Skeletal muscle tissue (tissue), 4 donors: ENCODE measurements around the gene PRKCH. TPM values are rescaled to one million over a fixed set of nuclear protein-coding genes. Genes with fewer than 3 reads are reported as not detected.

Experiments
- H3K27ac ChIP-seq: one replicate; pipeline ENCODE4 v1.7.0; 2013; ENCODE audit warnings: mild to moderate bottlenecking, low read depth, low read length, inconsistent platforms
- H3K27me3 ChIP-seq, 3 donors: one replicate each; pipeline ENCODE4 v1.7.0; 2013; ENCODE audit warnings: low read length in 3 of 3; ENCODE audit not compliant: control insufficient read depth in 3 of 3, insufficient read depth in 3 of 3
- H3K36me3 ChIP-seq, 3 donors: one replicate each; pipeline ENCODE4 v1.7.0; 2013; ENCODE audit warnings: low read length in 3 of 3; ENCODE audit not compliant: control insufficient read depth in 3 of 3, insufficient read depth in 3 of 3
- H3K4me1 ChIP-seq, 3 donors: one replicate each; pipeline ENCODE4 v1.7.0; 2013; ENCODE audit warnings: low read length in 3 of 3, mild to moderate bottlenecking in 3 of 3; ENCODE audit not compliant: control insufficient read depth in 3 of 3, insufficient read depth in 3 of 3
- H3K4me3 ChIP-seq, 3 donors: one replicate each; pipeline ENCODE4 v1.7.0; 2013; ENCODE audit warnings: low read length in 3 of 3
- H3K9ac ChIP-seq, 3 donors: one replicate each; pipeline ENCODE4 v1.7.0; 2013; ENCODE audit warnings: low read length in 3 of 3, mild to moderate bottlenecking in 3 of 3, moderate library complexity in 2 of 3, low read depth in 1 of 3
- H3K9me3 ChIP-seq, 3 donors: one replicate each; pipeline ENCODE4 v1.7.0; 2013; ENCODE audit warnings: low read length in 3 of 3; ENCODE audit not compliant: control insufficient read depth in 3 of 3
- total RNA-seq: library from RNA; depleted of rRNA; stranded (reverse); fragments of >200 nt; gene quantifications from one replicate; pipeline ENCODE4 v1.2.3, GENCODE V29; 2014
- donor health status: Osteomylitis.

PRKCH gene
- total RNA-seq, 1 donor from 2014 or later, result 32.4 TPM

DNA sequence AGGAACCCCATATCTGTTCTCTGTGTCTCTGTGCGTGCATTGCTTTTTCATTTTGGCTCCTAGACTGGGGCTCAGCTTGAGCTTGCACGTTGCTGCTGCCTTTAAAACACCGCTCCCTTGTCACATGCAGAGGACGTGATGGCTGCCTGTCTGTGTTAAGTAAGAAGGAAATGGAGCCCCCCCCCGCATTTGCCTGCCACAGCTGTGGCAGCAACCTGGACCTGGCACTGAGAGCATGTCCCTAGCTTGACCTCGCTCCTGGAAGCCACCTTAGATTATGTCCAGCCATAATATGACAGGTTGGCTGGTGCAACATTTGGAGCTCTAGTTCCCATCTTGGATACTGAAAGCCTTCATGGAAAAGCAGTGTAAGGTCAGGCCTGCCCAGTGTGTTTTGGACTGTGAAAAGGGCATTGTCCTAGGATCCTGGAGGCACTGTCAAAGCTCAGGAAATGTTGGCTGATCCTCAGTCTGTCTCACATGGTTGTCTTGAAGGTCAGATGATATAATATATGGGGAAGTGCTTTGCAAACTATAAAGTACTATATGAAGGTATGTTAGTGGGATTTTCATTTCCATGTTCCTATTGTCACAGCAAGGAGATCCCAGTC is 73.8 kb downstream of the PRKCH start:
- Histone ChIP-seq H3K4me3 (no peak overlapping the region), H3K9me3 (no peaks in the 10 kb centered on the region), H3K27me3 (no peaks in the 10 kb centered on the region), H3K27ac (no peak overlapping the region), H3K4me1 (peaks cover 2 to 5% (median 4%) of the 10 kb centered on the region in 3 donors), H3K36me3 (no peaks in the 10 kb centered on the region), H3K9ac (no peak overlapping the region)

- Histone ChIP-seq H3K36me3 (no peaks in the 10 kb centered on the region), H3K27me3 (no peaks in the 10 kb centered on the region), H3K4me1 (peaks cover 2 to 5% (median 4%) of the 10 kb centered on the region in 3 donors)
Observed at GRCh38 chr14:61396279-61396678, 74.9 kb downstream of the PRKCH start.

GRCh38 chr14:61396694-61397093 is 75.3 kb downstream of the PRKCH start:
- Histone ChIP-seq H3K9ac (no peak overlapping the region), H3K9me3 (no peaks in the 10 kb centered on the region), H3K36me3 (no peaks in the 10 kb centered on the region), H3K27ac (no peak overlapping the region), H3K4me1 (peaks cover 2 to 5% (median 4%) of the 10 kb centered on the region in 3 donors), H3K27me3 (no peaks in the 10 kb centered on the region), H3K4me3 (no peak overlapping the region)

More at GRCh38 chr14:61396279-61396678, 74.9 kb downstream of the PRKCH start:
- no peak overlapping the region for H3K27ac ChIP-seq
- H3K9ac ChIP-seq, result no peak overlapping the region
- H3K9me3 ChIP-seq, result no peaks in the 10 kb centered on the region
- no peak overlapping the region for H3K4me3 ChIP-seq

DNA sequence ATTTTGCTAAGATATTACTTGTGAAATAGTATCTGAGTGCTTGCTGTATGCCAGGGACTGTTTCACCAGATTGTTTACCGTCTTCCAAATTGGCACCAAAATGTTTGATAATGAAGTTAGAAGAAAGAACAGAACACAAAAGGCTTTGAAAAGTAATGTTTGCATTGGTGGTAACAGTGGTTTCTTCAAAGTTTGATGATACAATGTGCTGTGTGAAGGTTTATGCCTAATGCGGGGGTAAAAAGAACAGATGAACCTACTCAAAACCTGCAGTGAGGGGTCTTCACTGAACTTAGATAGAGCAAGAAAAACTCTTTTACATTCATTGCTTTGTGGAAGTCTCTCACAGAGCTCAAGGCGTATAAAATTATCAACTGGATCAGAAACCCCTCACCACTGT is 76.2 kb downstream of the PRKCH start:
- no peaks in the 10 kb centered on the region for H3K36me3 ChIP-seq
- no peaks in the 10 kb centered on the region for H3K9me3 ChIP-seq
- peaks cover 2 to 5% (median 4%) of the 10 kb centered on the region in 3 donors for H3K4me1 ChIP-seq
- no peaks in the 10 kb centered on the region for H3K27me3 ChIP-seq
- no peak overlapping the region for H3K27ac ChIP-seq
- H3K9ac ChIP-seq, result no peak overlapping the region
- H3K4me3 ChIP-seq, result no peak overlapping the region

- Histone ChIP-seq H3K36me3 (no peaks in the 10 kb centered on the region), H3K9ac (no peak overlapping the region), H3K9me3 (no peaks in the 10 kb centered on the region), H3K4me3 (no peak overlapping the region), H3K4me1 (peaks cover 2 to 5% (median 4%) of the 10 kb centered on the region in 3 donors), H3K27me3 (no peaks in the 10 kb centered on the region), H3K27ac (no peak overlapping the region)
Observed at GRCh38 chr14:61398221-61398620, 76.8 kb downstream of the PRKCH start.

DNA sequence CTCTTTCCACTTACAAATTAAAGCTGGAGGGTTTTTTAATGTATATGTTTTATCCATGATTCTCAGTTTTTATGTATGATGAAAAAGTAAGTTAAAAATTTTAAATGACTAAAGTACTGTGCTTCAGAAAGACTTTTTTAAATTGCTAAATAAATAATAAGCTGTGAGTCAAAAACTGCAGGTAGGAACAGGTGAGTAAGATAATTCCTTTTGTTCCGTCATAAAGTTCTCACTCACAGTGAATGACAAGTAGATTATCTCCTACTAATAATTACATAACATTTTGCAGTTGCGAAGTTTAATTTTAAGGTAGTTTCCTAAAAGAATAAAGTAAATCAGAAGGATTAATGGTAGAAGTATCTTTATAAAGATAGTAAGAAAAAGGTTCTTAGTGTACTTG is 78.0 kb downstream of the PRKCH start:
- Histone ChIP-seq H3K9me3 (no peaks in the 10 kb centered on the region), H3K27ac (no peak overlapping the region), H3K4me1 (peaks cover 2 to 5% (median 4%) of the 10 kb centered on the region in 3 donors)

DNA sequence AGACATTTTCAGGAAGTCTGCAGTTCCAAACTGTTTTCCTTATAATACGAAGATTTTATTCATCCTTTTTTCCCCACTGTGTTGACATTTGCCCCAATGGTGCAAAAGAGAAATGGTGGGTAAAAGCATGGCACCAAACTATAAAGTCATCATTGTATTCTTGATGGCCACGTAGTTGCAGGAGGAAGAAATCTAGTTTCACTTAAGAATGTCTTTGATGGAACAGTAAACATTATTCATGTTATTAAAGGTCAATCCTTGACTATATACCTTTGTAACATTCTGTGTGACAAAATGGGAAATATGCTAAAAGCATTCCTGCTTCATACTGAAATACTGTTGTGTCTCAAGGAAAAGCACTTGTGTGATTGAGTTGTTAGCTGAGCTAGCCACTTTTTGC is 80.1 kb downstream of the PRKCH start:
- Histone ChIP-seq H3K27ac (no peak overlapping the region), H3K27me3 (no peaks in the 10 kb centered on the region), H3K4me3 (no peak overlapping the region), H3K36me3 (no peaks in the 10 kb centered on the region), H3K4me1 (peaks cover 0 to 4% (median 0%) of the 10 kb centered on the region in 3 donors), H3K9me3 (no peaks in the 10 kb centered on the region), H3K9ac (no peak overlapping the region)

More for the DNA sequence above, 78.0 kb downstream of the PRKCH start:
- no peaks in the 10 kb centered on the region for H3K36me3 ChIP-seq
- H3K4me3 ChIP-seq, result no peak overlapping the region
- no peaks in the 10 kb centered on the region for H3K27me3 ChIP-seq
- H3K9ac ChIP-seq, result no peak overlapping the region

DNA sequence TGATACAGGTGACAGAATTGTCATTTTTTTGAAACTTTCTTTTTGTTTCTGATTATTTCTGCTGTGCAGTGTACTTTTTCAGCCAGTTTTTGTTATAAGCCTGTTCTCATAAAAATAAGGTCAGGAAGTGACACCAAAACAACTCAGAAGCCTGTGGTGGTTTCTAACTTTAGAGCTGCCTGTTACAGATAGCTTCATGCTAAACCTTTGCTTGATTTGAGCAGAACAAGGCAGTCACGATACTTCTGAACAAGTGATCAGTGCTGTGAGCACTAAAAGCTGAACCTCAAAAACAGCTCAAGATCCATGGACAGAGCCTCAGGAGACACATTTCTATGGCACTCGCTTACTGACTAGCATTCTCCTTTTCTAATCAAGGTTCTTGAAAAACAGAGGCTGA is 82.0 kb downstream of the PRKCH start:
- Histone ChIP-seq H3K36me3 (no peaks in the 10 kb centered on the region), H3K4me1 (peaks cover 0 to 4% (median 0%) of the 10 kb centered on the region in 3 donors), H3K9me3 (no peaks in the 10 kb centered on the region), H3K27me3 (no peaks in the 10 kb centered on the region), H3K9ac (no peak overlapping the region), H3K27ac (no peak overlapping the region), H3K4me3 (no peak overlapping the region)

- peaks cover 0 to 4% (median 0%) of the 10 kb centered on the region in 3 donors for H3K4me1 ChIP-seq
- H3K4me3 ChIP-seq, result no peak overlapping the region
- no peak overlapping the region for H3K27ac ChIP-seq
- H3K27me3 ChIP-seq, result no peaks in the 10 kb centered on the region
- H3K36me3 ChIP-seq, result no peaks in the 10 kb centered on the region
- no peaks in the 10 kb centered on the region for H3K9me3 ChIP-seq
- no peak overlapping the region for H3K9ac ChIP-seq
Observed at GRCh38 chr14:61404637-61405036, 83.3 kb downstream of the PRKCH start.

DNA sequence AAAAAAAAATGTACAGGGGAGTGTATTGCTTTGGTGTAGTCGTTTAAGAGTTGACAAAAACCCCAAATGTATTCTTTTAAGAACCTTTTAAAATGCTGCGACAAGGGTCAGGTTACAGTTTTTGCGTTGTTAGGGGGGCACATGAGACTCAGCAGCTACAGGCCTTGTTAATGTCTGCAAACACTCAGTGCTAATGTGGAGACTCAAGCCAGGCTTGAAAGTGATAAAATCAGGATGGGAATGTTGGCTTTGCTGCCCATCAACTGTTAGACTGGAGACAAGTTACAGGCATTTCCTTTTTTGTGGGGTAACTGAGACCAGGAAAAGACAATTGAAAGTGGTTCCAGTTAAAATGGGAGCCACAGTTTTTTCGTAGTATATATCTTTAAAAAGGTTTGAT is 84.8 kb downstream of the PRKCH start:
- H3K27ac ChIP-seq, result no peak overlapping the region
- H3K27me3 ChIP-seq, result no peaks in the 10 kb centered on the region
- H3K9me3 ChIP-seq, result no peaks in the 10 kb centered on the region
- no peak overlapping the region for H3K9ac ChIP-seq
- peaks cover 0 to 4% (median 0%) of the 10 kb centered on the region in 3 donors for H3K4me1 ChIP-seq
- no peaks in the 10 kb centered on the region for H3K36me3 ChIP-seq
- no peak overlapping the region for H3K4me3 ChIP-seq
